Activated CD4-positive, alpha-beta memory T cell treated with anti-CD3 and anti-CD28 coated beads, Interleukin-2, amount 10 ng/mL, durations not matched to agents 7 days and 5 days (primary cell): ENCODE data around the gene TNFAIP8. TPM values are rescaled to one million over a fixed set of nuclear protein-coding genes. Genes with fewer than 3 reads are reported as not detected.

Experiments used
- CTCF ChIA-PET: fragments of 350-600 bp; sonication (Branson Sonifier 250); formaldehyde crosslinking; loops from one replicate; lab custom pipeline; 2021; ENCODE audit warnings: antibody characterized with exemption, inconsistent platforms; lab: Charles Lee
- POLR2A ChIA-PET: fragments of 350-600 bp; sonication (Branson Sonifier 250); formaldehyde crosslinking; loops from one replicate; lab custom pipeline; 2021; ENCODE audit warnings: antibody characterized with exemption; lab: Charles Lee
- DNase-seq: peaks from one replicate; pipeline ENCODE4 v3.0.0-alpha.2; 2020
- H3K27ac Mint-ChIP-seq: one replicate; pipeline ENCODE4 v1.8.0; 2021; ENCODE audit warnings: mild to moderate bottlenecking, mixed read lengths
- H3K27me3 Mint-ChIP-seq: one replicate; pipeline ENCODE4 v1.8.0; 2021; ENCODE audit warnings: mixed read lengths
- H3K36me3 Mint-ChIP-seq: one replicate; pipeline ENCODE4 v1.8.0; 2021; ENCODE audit warnings: low read depth, mixed read lengths
- H3K4me1 Mint-ChIP-seq: one replicate; pipeline ENCODE4 v1.8.0; 2021; ENCODE audit warnings: mixed read lengths
- H3K4me3 Mint-ChIP-seq: one replicate; pipeline ENCODE4 v1.8.0; 2021; ENCODE audit warnings: mild to moderate bottlenecking, mixed read lengths
- H3K9me3 Mint-ChIP-seq: one replicate; pipeline ENCODE4 v1.8.0; 2021; ENCODE audit warnings: mixed read lengths
- total RNA-seq, 2 experiments: library from RNA; stranded (reverse); gene quantifications; one replicate each; pipeline ENCODE4 v1.2.3, GENCODE V29; 2021

Gene TNFAIP8
- total RNA-seq, 2 experiments from 2014 or later: 161 to 163 TPM

GRCh38 chr5:119386596-119387344, 31.0 kb downstream of the TNFAIP8 start:
- peaks cover 54% of the 10 kb centered on the region for H3K36me3 Mint-ChIP-seq
- no peak for DNase-seq
- no peaks in the 10 kb centered on the region for H3K9me3 Mint-ChIP-seq
- POLR2A ChIA-PET: interaction anchor here (0.9 kb wide), 1 partner anchor 109 kb away, joined by 3 read pairs; no protein-coding TSS in a partner anchor
- no peak overlapping the region for H3K27ac Mint-ChIP-seq
- no peak overlapping the region for H3K4me3 Mint-ChIP-seq
- CTCF ChIA-PET: no interaction called here
- H3K4me1 Mint-ChIP-seq: peaks cover 75% of the 10 kb centered on the region
- no peaks in the 10 kb centered on the region for H3K27me3 Mint-ChIP-seq

- H3K9me3 Mint-ChIP-seq: no peaks in the 10 kb centered on the region
- ChIA-PET POLR2A (no interaction called here), CTCF (interaction anchor here (0.7 kb wide), 1 partner anchor 400 kb away, joined by 4 read pairs; no protein-coding TSS in a partner anchor)
- no peak overlapping the region for H3K27ac Mint-ChIP-seq
- H3K27me3 Mint-ChIP-seq: no peaks in the 10 kb centered on the region
- peaks cover 75% of the 10 kb centered on the region for H3K4me1 Mint-ChIP-seq
- H3K36me3 Mint-ChIP-seq: peaks cover 60% of the 10 kb centered on the region
- no peak for DNase-seq
- no peak overlapping the region for H3K4me3 Mint-ChIP-seq
Observed at GRCh38 chr5:119387945-119388618, 32.3 kb downstream of the TNFAIP8 start.

GRCh38 chr5:119388619-119389190, 32.9 kb downstream of the TNFAIP8 start:
- peaks cover 75% of the 10 kb centered on the region for H3K4me1 Mint-ChIP-seq
- H3K36me3 Mint-ChIP-seq: peaks cover 60% of the 10 kb centered on the region
- no peak overlapping the region for H3K4me3 Mint-ChIP-seq
- DNase-seq: no peak
- H3K27ac Mint-ChIP-seq: peak overlapping the region; percentile 21
- CTCF ChIA-PET: interaction anchor here (0.7 kb wide), 1 partner anchor 401 kb away, joined by 4 read pairs; no protein-coding TSS in a partner anchor
- H3K9me3 Mint-ChIP-seq: no peaks in the 10 kb centered on the region
- H3K27me3 Mint-ChIP-seq: no peaks in the 10 kb centered on the region
- POLR2A ChIA-PET: no interaction called here

GRCh38 chr5:119389288-119390030, 33.6 kb downstream of the TNFAIP8 start:
- POLR2A ChIA-PET: interaction anchor here (0.9 to 1.2 kb wide), 2 partner anchors 32 to 36 kb away, joined by 3 to 4 read pairs; no protein-coding TSS in a partner anchor
- Mint-ChIP-seq H3K36me3 (peaks cover 63% of the 10 kb centered on the region), H3K9me3 (no peaks in the 10 kb centered on the region), H3K4me1 (peaks cover 72% of the 10 kb centered on the region), H3K4me3 (no peak overlapping the region), H3K27ac (peak overlapping the region; percentile 21), H3K27me3 (no peaks in the 10 kb centered on the region)
- CTCF ChIA-PET: interaction anchor here (1.9 kb wide), 1 partner anchor 401 kb away, joined by 4 read pairs; the partner anchor contains the start of gene DTWD2
- DNase-seq: no peak

GRCh38 chr5:119390404-119390803, 34.6 kb downstream of the TNFAIP8 start:
- H3K27ac Mint-ChIP-seq: no peak overlapping the region
- POLR2A ChIA-PET: interaction anchor here (1.2 kb wide), 1 partner anchor 37 kb away, joined by 3 read pairs; no protein-coding TSS in a partner anchor
- no peaks in the 10 kb centered on the region for H3K27me3 Mint-ChIP-seq
- peaks cover 64% of the 10 kb centered on the region for H3K36me3 Mint-ChIP-seq
- H3K9me3 Mint-ChIP-seq: no peaks in the 10 kb centered on the region
- CTCF ChIA-PET: interaction anchor here (1.9 kb wide), 1 partner anchor 402 kb away, joined by 4 read pairs; the partner anchor contains the start of gene DTWD2
- no peak for DNase-seq
- H3K4me1 Mint-ChIP-seq: peaks cover 73% of the 10 kb centered on the region
- no peak overlapping the region for H3K4me3 Mint-ChIP-seq

GRCh38 chr5:119393201-119393691, 37.4 kb downstream of the TNFAIP8 start:
- no peak for DNase-seq
- H3K4me1 Mint-ChIP-seq: peaks cover 78% of the 10 kb centered on the region
- ChIA-PET CTCF (interaction anchor here (1.0 to 1.2 kb wide), 3 partner anchors 9 to 77 kb away, joined by 3 to 5 read pairs (median 4); no protein-coding TSS in a partner anchor), POLR2A (interaction anchor here (1.1 to 1.6 kb wide), 2 partner anchors 13 to 26 kb away, joined by 3 to 4 read pairs; no protein-coding TSS in a partner anchor)
- no peaks in the 10 kb centered on the region for H3K27me3 Mint-ChIP-seq
- H3K36me3 Mint-ChIP-seq: peaks cover 75% of the 10 kb centered on the region
- peak overlapping the region; percentile 40 for H3K27ac Mint-ChIP-seq
- H3K4me3 Mint-ChIP-seq: no peak overlapping the region
- H3K9me3 Mint-ChIP-seq: no peaks in the 10 kb centered on the region

GRCh38 chr5:119393746-119394145, 37.9 kb downstream of the TNFAIP8 start:
- Mint-ChIP-seq H3K27ac (peak overlapping the region; percentile 40), H3K4me3 (no peak overlapping the region), H3K27me3 (no peaks in the 10 kb centered on the region), H3K9me3 (no peaks in the 10 kb centered on the region), H3K36me3 (peaks cover 73% of the 10 kb centered on the region), H3K4me1 (peaks cover 75% of the 10 kb centered on the region)
- POLR2A ChIA-PET: no interaction called here
- CTCF ChIA-PET: interaction anchor here (1.0 to 1.1 kb wide), 2 partner anchors 8 to 78 kb away, joined by 3 to 4 read pairs; no protein-coding TSS in a partner anchor
- no peak for DNase-seq

GRCh38 chr5:119395080-119395836, 39.4 kb downstream of the TNFAIP8 start:
- CTCF ChIA-PET: interaction anchor here (0.7 kb wide), 1 partner anchor 407 kb away, joined by 3 read pairs; the partner anchor contains the start of gene DTWD2
- H3K4me1 Mint-ChIP-seq: peaks cover 64% of the 10 kb centered on the region
- H3K4me3 Mint-ChIP-seq: no peak overlapping the region
- no peaks in the 10 kb centered on the region for H3K9me3 Mint-ChIP-seq
- peaks cover 60% of the 10 kb centered on the region for H3K36me3 Mint-ChIP-seq
- H3K27me3 Mint-ChIP-seq: no peaks in the 10 kb centered on the region
- no peak for DNase-seq
- POLR2A ChIA-PET: interaction anchor here (0.7 to 1.1 kb wide), 3 partner anchors 12 to 55 kb away, joined by 3 to 4 read pairs (median 3); no protein-coding TSS in a partner anchor
- peak overlapping the region; percentile 36 for H3K27ac Mint-ChIP-seq

- no peaks in the 10 kb centered on the region for H3K27me3 Mint-ChIP-seq
- H3K4me1 Mint-ChIP-seq: peaks cover 59% of the 10 kb centered on the region
- H3K36me3 Mint-ChIP-seq: peaks cover 55% of the 10 kb centered on the region
- no peak for DNase-seq
- H3K4me3 Mint-ChIP-seq: peak overlapping the region; percentile 25
- CTCF ChIA-PET: no interaction called here
- H3K27ac Mint-ChIP-seq: peak overlapping the region; percentile 61
- H3K9me3 Mint-ChIP-seq: no peaks in the 10 kb centered on the region
- POLR2A ChIA-PET: interaction anchor here (1.0 kb wide), 1 partner anchor 13 kb away, joined by 3 read pairs; no protein-coding TSS in a partner anchor
Observed at GRCh38 chr5:119396030-119396664, 40.3 kb downstream of the TNFAIP8 start.

GRCh38 chr5:119397518-119398380, 41.9 kb downstream of the TNFAIP8 start:
- Mint-ChIP-seq H3K4me3 (peak overlapping the region; percentile 1), H3K36me3 (peaks cover 42% of the 10 kb centered on the region), H3K27ac (peak overlapping the region; percentile 36), H3K27me3 (no peaks in the 10 kb centered on the region), H3K4me1 (peaks cover 53% of the 10 kb centered on the region), H3K9me3 (no peaks in the 10 kb centered on the region)
- CTCF ChIA-PET: interaction anchor here (1.7 kb wide), 1 partner anchor 14 kb away, joined by 5 read pairs; no protein-coding TSS in a partner anchor
- POLR2A ChIA-PET: interaction anchor here (0.8 to 1.0 kb wide), 2 partner anchors 54 to 64 kb away, joined by 3 to 4 read pairs; no protein-coding TSS in a partner anchor
- no peak for DNase-seq
